H1 (cell line): ENCODE results near the gene UBASH3B. TPM values are rescaled to one million over a fixed set of nuclear protein-coding genes. Genes with fewer than 3 reads are reported as not detected.
A peak's percentile ranks its signal among the peaks of the same experiment; 100 is the strongest.

ENCODE experiments used
- CTCF ChIA-PET: fragments of 300-600 bp; sonication (Branson Sonifier 250); formaldehyde crosslinking; loops from one replicate; lab custom pipeline; 2021; ENCODE audit not compliant: partially characterized antibody; lab: Charles Lee
- POLR2A ChIA-PET: fragments of 300-600 bp; sonication (Branson Sonifier 250); formaldehyde crosslinking; loops from one replicate; lab custom pipeline; 2021; ENCODE audit warnings: inconsistent platforms; ENCODE audit not compliant: partially characterized antibody; lab: Charles Lee
- DNase-seq, 2 experiments: peaks; one replicate each; pipeline versions ENCODE4 v3.0.0 to v3.0.0-alpha.2; 2010 to 2022; ENCODE audit warnings: low spot score in 2 of 2, low read depth in 1 of 2, mixed read lengths in 1 of 2
- FAIRE-seq: peaks from 2 replicates; lab custom pipeline; 2011; peaks lifted over from hg19 to GRCh38; lab: Jason Lieb, UNC
- H2AFZ ChIP-seq: 2 replicates; pipeline ENCODE4 v1.8.1; 2012; ENCODE audit warnings: low read length, inconsistent platforms
- H2AK5ac ChIP-seq: 2 replicates; pipeline ENCODE4 v1.6.1; 2013; ENCODE audit warnings: low read depth, low read length
- H2BK120ac ChIP-seq: replicated peaks from 2 replicates; pipeline ENCODE3; 2013; ENCODE audit warnings: low read depth, low read length, inconsistent platforms
- H2BK12ac ChIP-seq: 2 replicates; pipeline ENCODE4 v1.6.1; 2013; ENCODE audit warnings: low read depth, low read length
- H2BK15ac ChIP-seq: 2 replicates; pipeline ENCODE4 v1.6.1; 2013; ENCODE audit warnings: low read length
- H2BK20ac ChIP-seq: 2 replicates; pipeline ENCODE4 v1.6.1; 2013; ENCODE audit warnings: low read length
- H2BK5ac ChIP-seq: 2 replicates; pipeline ENCODE4 v1.6.1; 2013; ENCODE audit warnings: low read depth, low read length
- H3K14ac ChIP-seq: 2 replicates; pipeline ENCODE4 v1.6.1; 2013; ENCODE audit warnings: inconsistent platforms; ENCODE audit not compliant: insufficient read length
- H3K18ac ChIP-seq: 2 replicates; pipeline ENCODE4 v1.6.1; 2013; ENCODE audit warnings: low read length; ENCODE audit errors: extremely low read depth
- H3K23ac ChIP-seq: 2 replicates; pipeline ENCODE4 v1.6.1; 2013; ENCODE audit warnings: inconsistent platforms; ENCODE audit not compliant: insufficient read length
- H3K23me2 ChIP-seq: 2 replicates; pipeline ENCODE4 v1.6.1; 2013; ENCODE audit warnings: low read depth, low read length
- H3K27ac ChIP-seq: 2 replicates; pipeline ENCODE4 v1.6.1; 2011; ENCODE audit warnings: low read depth, low read length, inconsistent platforms
- H3K27me3 ChIP-seq, 4 experiments: replicated peaks in 1 of 4; 1 replicate in 1 of 4; 2 replicates in 3 of 4; pipeline versions ENCODE4 v1.6.1 to v1.8.1; 2011 to 2013; ENCODE audit warnings: low read length in 3 of 4, mild to moderate bottlenecking in 3 of 4, inconsistent platforms in 2 of 4, mixed read lengths in 2 of 4, moderate library complexity in 1 of 4; ENCODE audit not compliant: control insufficient read depth in 3 of 4, insufficient read depth in 3 of 4; ENCODE audit errors: extremely low read depth in 1 of 4
- H3K36me3 ChIP-seq, 4 experiments: 2 replicates each; pipeline versions ENCODE4 v1.6.1 to v1.8.1; 2011 to 2013; ENCODE audit warnings: mild to moderate bottlenecking in 4 of 4, low read length in 3 of 4, moderate library complexity in 2 of 4, control low read depth in 1 of 4, inconsistent platforms in 1 of 4; ENCODE audit not compliant: insufficient read depth in 4 of 4, control insufficient read depth in 2 of 4
- H3K4ac ChIP-seq: replicated peaks from 2 replicates; pipeline ENCODE3; 2013; ENCODE audit warnings: low read length, low read depth, mixed read lengths, inconsistent platforms; ENCODE audit not compliant: insufficient read length
- H3K4me1 ChIP-seq, 4 experiments: replicated peaks in 1 of 4; 1 replicate in 1 of 4; 2 replicates in 3 of 4; pipeline versions ENCODE4 v1.6.1 to v1.8.1; 2011 to 2013; ENCODE audit warnings: low read length in 3 of 4, inconsistent platforms in 2 of 4, mixed read lengths in 1 of 4; ENCODE audit not compliant: insufficient read depth in 4 of 4, control insufficient read depth in 3 of 4
- H3K4me2 ChIP-seq, 2 experiments: 2 replicates each; pipeline versions ENCODE4 v1.6.1 to v1.8.1; 2011 to 2013; ENCODE audit warnings: low read depth in 2 of 2, low read length in 2 of 2, control low read depth in 1 of 2, inconsistent platforms in 1 of 2, mild to moderate bottlenecking in 1 of 2; ENCODE audit not compliant: insufficient read depth in 1 of 2
- H3K4me3 ChIP-seq, 4 experiments: fragments of 200-600, 300-600 bp in 1 of 4; sonication (generic), shearing (Covaris generic), sonication (Bioruptor Twin) in 1 of 4; 2 replicates each; pipeline versions ENCODE4 v1.5.1 to v1.8.1; 2011 to 2016; ENCODE audit warnings: low read length in 4 of 4, low read depth in 3 of 4, control low read depth in 2 of 4, inconsistent platforms in 2 of 4, mild to moderate bottlenecking in 2 of 4, mixed read lengths in 1 of 4, moderate library complexity in 1 of 4; ENCODE audit not compliant: insufficient read depth in 2 of 4; ENCODE audit errors: extremely low read depth in 1 of 4
- H3K56ac ChIP-seq: replicated peaks from 2 replicates; pipeline ENCODE3; 2013; ENCODE audit warnings: low read depth, mild to moderate bottlenecking, mixed read lengths, low read length, inconsistent platforms; ENCODE audit not compliant: insufficient read length
- H3K79me1 ChIP-seq: 2 replicates; pipeline ENCODE4 v1.6.1; 2013; ENCODE audit warnings: low read depth, low read length, control low read depth
- H3K79me2 ChIP-seq, 2 experiments: 2 replicates each; pipeline versions ENCODE4 v1.6.1 to v1.8.1; 2012 to 2013; ENCODE audit warnings: low read length in 2 of 2, mild to moderate bottlenecking in 2 of 2, inconsistent platforms in 1 of 2; ENCODE audit not compliant: insufficient read depth in 2 of 2, control insufficient read depth in 1 of 2
- H3K9ac ChIP-seq, 4 experiments: replicated peaks in 1 of 4; 1 replicate in 1 of 4; 2 replicates in 3 of 4; pipeline versions ENCODE4 v1.6.1 to v1.8.1; 2011 to 2013; ENCODE audit warnings: low read depth in 3 of 4, low read length in 3 of 4, control low read depth in 2 of 4, mild to moderate bottlenecking in 2 of 4, moderate library complexity in 2 of 4, inconsistent platforms in 1 of 4; ENCODE audit errors: extremely low read depth in 1 of 4
- H3K9me3 ChIP-seq, 2 experiments: 2 replicates each; pipeline versions ENCODE4 v1.6.1 to v1.8.1; 2012 to 2013; ENCODE audit warnings: mild to moderate bottlenecking in 2 of 2, moderate library complexity in 2 of 2, control low read depth in 1 of 2, inconsistent platforms in 1 of 2, low read depth in 1 of 2, low read length in 1 of 2, mixed read lengths in 1 of 2; ENCODE audit not compliant: insufficient read depth in 2 of 2
- H4K20me1 ChIP-seq, 2 experiments: replicated peaks in 1 of 2; 2 replicates each; pipeline versions ENCODE3 to v1.8.1; 2011 to 2013; ENCODE audit warnings: inconsistent platforms in 2 of 2, low read length in 2 of 2, mild to moderate bottlenecking in 1 of 2; ENCODE audit not compliant: insufficient read depth in 2 of 2, control insufficient read depth in 1 of 2
- H4K5ac ChIP-seq: 2 replicates; pipeline ENCODE4 v1.6.1; 2013; ENCODE audit warnings: low read length, low read depth, mixed read lengths, inconsistent platforms; ENCODE audit not compliant: insufficient read length
- H4K8ac ChIP-seq: 2 replicates; pipeline ENCODE4 v1.8.0; 2013; ENCODE audit warnings: mild to moderate bottlenecking, moderate library complexity, low read length, inconsistent platforms; ENCODE audit not compliant: insufficient read depth; ENCODE audit errors: extremely low read depth
- H4K91ac ChIP-seq: replicated peaks from 2 replicates; pipeline ENCODE3; 2013; ENCODE audit warnings: low read length, mixed read lengths, inconsistent platforms; ENCODE audit not compliant: insufficient read length
- HDAC2 ChIP-seq, 2 experiments: fragments of 300-600 bp in 1 of 2; sonication (generic) in 1 of 2; IDR thresholded peaks; 2 replicates each; pipeline ENCODE4 v1.6.1; 2011 to 2012; ENCODE audit warnings: low read depth in 2 of 2, low read length in 2 of 2, mild to moderate bottlenecking in 2 of 2, moderate library complexity in 2 of 2, borderline replicate concordance in 1 of 2, inconsistent platforms in 1 of 2
- RAD21 ChIP-seq, 2 experiments: IDR thresholded peaks in 1 of 2; conservative IDR thresholded peaks in 1 of 2; 2 replicates each; pipeline ENCODE4 v1.6.1; 2011; ENCODE audit warnings: low read depth in 2 of 2, low read length in 2 of 2, improper control_type of control experiment in 1 of 2, inconsistent platforms in 1 of 2, mild to moderate bottlenecking in 1 of 2, moderate library complexity in 1 of 2
- WGBS, 2 experiments: shearing (Covaris generic) in 1 of 2; methylation state at CpG; one replicate each; pipeline versions ENCODE4 v1.1.6 to v1.1.7; 2013 to 2015; ENCODE audit warnings: low lambda C conversion rate in 2 of 2, mixed read lengths in 2 of 2, inconsistent platforms in 1 of 2, low coverage in 1 of 2, missing lambda C conversion rate in 1 of 2; ENCODE audit not compliant: insufficient replicate concordance in 2 of 2, insufficient coverage in 1 of 2, insufficient read length in 1 of 2; ENCODE audit errors: extremely low coverage in 1 of 2, missing lambda C conversion rate in 1 of 2; 5-methylcytosine and 5-hydroxymethylcytosine counted together
- polyA plus RNA-seq, 7 experiments: library from polyadenylated mRNA; depleted of rRNA in 3 of 7; stranded (reverse) in 5 of 7; unstranded in 2 of 7; fragments of >200 nt in 5 of 7; fragments of 200-250 nt in 2 of 7; gene quantifications; 1 replicate in 5 of 7; 2 replicates in 1 of 7; 4 replicates in 1 of 7; pipeline versions ENCODE4 v1.2.1 to v1.2.3, GENCODE V29; 2011 to 2013; ENCODE audit warnings: missing spikeins in 2 of 7, mixed read lengths in 2 of 7
- total RNA-seq: library from RNA; stranded (reverse); fragmentation: NEBNext Ultra II Directional; extraction: Animal tissue kit (Norgen Biotek cat#: 25700); gene quantifications from 2 replicates; pipeline ENCODE4 v1.2.1, GENCODE V29; 2021
- TF ChIP-seq, protein P1 (sequence below), 3 experiments: IDR thresholded peaks; 1 replicate in 2 of 3; 2 replicates in 1 of 3; pipeline versions ENCODE4 v1.5.1 to v1.6.1; 2011; ENCODE audit warnings: low read length in 3 of 3, mild to moderate bottlenecking in 3 of 3, inconsistent platforms in 2 of 3, low read depth in 1 of 3, moderate library complexity in 1 of 3; ENCODE audit not compliant: insufficient read depth in 1 of 3; ENCODE audit errors: control extremely low read depth in 1 of 3

UBASH3B gene
- total and polyA plus RNA-seq, 2 of the 8 experiments (the other 6 are each of a cell fraction or from before 2014, with no cell fraction given) = 7.5 to 9.5 TPM

DNA sequence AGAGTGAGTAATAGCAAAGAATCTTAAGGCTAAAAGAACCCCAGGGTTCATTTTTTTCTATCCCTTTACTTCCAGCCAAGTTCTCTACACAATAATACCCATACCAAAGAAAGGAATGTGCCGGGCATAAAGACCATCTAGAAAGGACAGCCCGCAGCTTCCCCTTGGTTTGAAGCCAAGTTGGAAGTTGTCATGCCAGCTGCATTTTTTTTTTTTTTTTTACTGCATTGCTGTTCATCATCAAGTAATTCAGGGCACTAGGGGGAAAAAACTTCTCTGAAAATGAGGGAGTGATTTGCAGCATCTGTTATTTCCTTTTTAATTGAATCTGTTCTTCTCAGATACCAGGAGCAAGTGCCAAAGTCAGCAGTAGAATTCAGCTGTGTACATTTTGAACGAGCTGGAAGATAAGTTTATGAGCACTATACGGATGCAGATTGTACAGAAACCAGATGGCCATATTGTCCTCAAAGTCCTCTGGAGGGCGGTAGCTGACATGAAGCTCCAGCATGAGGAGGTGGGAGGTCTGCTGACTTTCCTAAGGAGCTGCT is 56.4 kb downstream of the UBASH3B start:
- DNase-seq = no peak
- Histone ChIP-seq H3K79me2 (no peaks in the 10 kb centered on the region), H3K36me3 (no peaks in the 10 kb centered on the region), H2BK120ac (no peak overlapping the region), H3K23ac (no peak overlapping the region), H3K4me2 (no peak overlapping the region), H3K18ac (no peak overlapping the region), H2BK5ac (no peak overlapping the region), H3K23me2 (no peaks in the 10 kb centered on the region), H3K4me3 (no peak overlapping the region), H3K56ac (no peak overlapping the region), H2AFZ (no peak overlapping the region), H3K79me1 (no peaks in the 10 kb centered on the region), H2BK12ac (no peak overlapping the region), H4K5ac (no peak overlapping the region), H2BK15ac (no peak overlapping the region), H3K27ac (no peak overlapping the region), H2AK5ac (no peak overlapping the region), H3K4ac (no peak overlapping the region), H4K8ac (no peak overlapping the region), H3K27me3 (no peaks in the 10 kb centered on the region), H4K20me1 (no peaks in the 10 kb centered on the region), H4K91ac (no peak overlapping the region), H3K14ac (no peak overlapping the region), H3K9ac (no peak overlapping the region), H3K9me3 (no peaks in the 10 kb centered on the region), H3K4me1 (no peaks in the 10 kb centered on the region), H2BK20ac (no peak overlapping the region)
- TF ChIP-seq, protein P1, sequence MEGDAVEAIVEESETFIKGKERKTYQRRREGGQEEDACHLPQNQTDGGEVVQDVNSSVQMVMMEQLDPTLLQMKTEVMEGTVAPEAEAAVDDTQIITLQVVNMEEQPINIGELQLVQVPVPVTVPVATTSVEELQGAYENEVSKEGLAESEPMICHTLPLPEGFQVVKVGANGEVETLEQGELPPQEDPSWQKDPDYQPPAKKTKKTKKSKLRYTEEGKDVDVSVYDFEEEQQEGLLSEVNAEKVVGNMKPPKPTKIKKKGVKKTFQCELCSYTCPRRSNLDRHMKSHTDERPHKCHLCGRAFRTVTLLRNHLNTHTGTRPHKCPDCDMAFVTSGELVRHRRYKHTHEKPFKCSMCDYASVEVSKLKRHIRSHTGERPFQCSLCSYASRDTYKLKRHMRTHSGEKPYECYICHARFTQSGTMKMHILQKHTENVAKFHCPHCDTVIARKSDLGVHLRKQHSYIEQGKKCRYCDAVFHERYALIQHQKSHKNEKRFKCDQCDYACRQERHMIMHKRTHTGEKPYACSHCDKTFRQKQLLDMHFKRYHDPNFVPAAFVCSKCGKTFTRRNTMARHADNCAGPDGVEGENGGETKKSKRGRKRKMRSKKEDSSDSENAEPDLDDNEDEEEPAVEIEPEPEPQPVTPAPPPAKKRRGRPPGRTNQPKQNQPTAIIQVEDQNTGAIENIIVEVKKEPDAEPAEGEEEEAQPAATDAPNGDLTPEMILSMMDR (IDR thresholded peaks at IDR 0.05; ENCODE audit: control extremely low read depth in 1 of 3, insufficient read depth in 1 of 3, low read depth in 1 of 3, low read length in 3 of 3) = peak in 1 of 3 experiments; percentile 21; a peak in 1 of 4 replicates
- TF ChIP-seq RAD21 (IDR thresholded peaks at IDR 0.05 in 1 of 2, conservative IDR thresholded peaks at IDR 0.05 in 1 of 2; ENCODE audit: low read depth in 2 of 2, low read length in 2 of 2) (peak; percentile 8 to 31; a peak in 2 of 4 replicates), HDAC2 (IDR thresholded peaks at IDR 0.05; ENCODE audit: borderline replicate concordance in 1 of 2, low read depth in 2 of 2, low read length in 2 of 2) (no peak)
- POLR2A ChIA-PET = interaction anchor here (0.6 kb wide), 1 partner anchor 14 kb away, joined by 3 read pairs; no protein-coding TSS in a partner anchor
- CTCF ChIA-PET = interaction anchor here (0.6 to 2.4 kb wide), 13 partner anchors 8 to 139 kb away, joined by 3 to 10 read pairs (median 4); no protein-coding TSS in a partner anchor
- 73% methylated on average over 5 of the region's 5 CpGs; no CpG with 5 or more reads in 1 of the 2 experiments for WGBS, 2 experiments
- FAIRE-seq = no peak
